Measurements from ENCODE around the gene PSMB2.

GRCh38 chr1:35603941-35604340, 37.4 kb downstream of the PSMB2 start:
- TF ChIP-seq HOXC10 (CRISPR knock-in tag; IDR thresholded peaks at IDR 0.05) (no peak), CTCF (tag by site-specific recombination; IDR thresholded peaks at IDR 0.05) (no peak), BCL11A (tag by site-specific recombination; IDR thresholded peaks at IDR 0.05; ENCODE audit: low read depth) (no peak), ZNF2 (tag by site-specific recombination; IDR thresholded peaks at IDR 0.05) (no peak), YY1 (tag by site-specific recombination; IDR thresholded peaks at IDR 0.05) (no peak), ZNF19 (tag by site-specific recombination; IDR thresholded peaks at IDR 0.05; ENCODE audit: low read depth) (no peak), ZSCAN5A (tag by site-specific recombination; IDR thresholded peaks at IDR 0.05) (no peak), TCF7L2 (IDR thresholded peaks at IDR 0.05; ENCODE audit: borderline replicate concordance, low read depth, low read length) (no peak), ZBTB11 (tag by site-specific recombination; conservative IDR thresholded peaks at IDR 0.05; ENCODE audit: low read depth) (no peak), ZNF677 (tag by site-specific recombination; IDR thresholded peaks at IDR 0.05) (no peak), PBX3 (CRISPR knock-in tag; IDR thresholded peaks at IDR 0.05) (no peak)

Measured in HEK293 (cell line).